Measurements from ENCODE around the gene APBA2.

- no peak for TF ChIP-seq CTCF (IDR thresholded peaks at IDR 0.05)
- TF ChIP-seq POLR2A (IDR thresholded peaks at IDR 0.05) = no peak
These were observed 265.7 kb downstream of the APBA2 start for GRCh38 chr15:29151484-29151857.
